Panc1 (cell line): ENCODE data around the gene NHEJ1. TPM values are rescaled to one million over a fixed set of nuclear protein-coding genes. Genes with fewer than 3 reads are reported as not detected.

Experiments used
- ATAC-seq: fragments of 200-7000 bp; cut with Tn5 transposase; 2 replicates; pipeline ENCODE4 v1.9.1; 2020; ENCODE audit warnings: mild to moderate bottlenecking, moderate library complexity
- BruUV-seq: library from RNA; stranded (reverse); fragments of 400-500 nt; replicated peaks from 2 replicates; lab custom pipeline; 2021; lab: Mats Ljungman, UMichigan
- CTCF ChIA-PET: fragments of 300-600 bp; sonication (Branson Sonifier 250); formaldehyde crosslinking; loops from one replicate; lab custom pipeline; 2022; ENCODE audit warnings: antibody characterized with exemption; lab: Charles Lee
- POLR2A ChIA-PET: fragments of 300-600 bp; sonication (Branson Sonifier 250); formaldehyde crosslinking; loops from one replicate; lab custom pipeline; 2022; ENCODE audit warnings: antibody characterized with exemption; lab: Charles Lee
- DNase-seq: peaks from one replicate; pipeline ENCODE4 v3.0.0-alpha.2; 2010; ENCODE audit warnings: low read depth, low spot score
- H3K27ac ChIP-seq: 2 replicates; pipeline ENCODE4 v1.5.1; 2011; ENCODE audit warnings: mild to moderate bottlenecking, low read length, inconsistent platforms
- H3K27me3 ChIP-seq: fragments of 200-500 bp; sonication (Bioruptor generic); 2 replicates; pipeline ENCODE4 v1.6.0; 2014; ENCODE audit warnings: low read length, inconsistent platforms; ENCODE audit not compliant: control insufficient read depth, insufficient read depth
- H3K36me3 ChIP-seq: fragments of 200-500 bp; sonication (Bioruptor generic); 2 replicates; pipeline ENCODE4 v1.5.1; 2014; ENCODE audit warnings: inconsistent platforms, mild to moderate bottlenecking, low read length, moderate library complexity; ENCODE audit not compliant: control insufficient read depth, insufficient read depth
- H3K4me1 ChIP-seq: 2 replicates; pipeline ENCODE4 v1.5.1; 2011; ENCODE audit warnings: inconsistent platforms, mild to moderate bottlenecking, low read length, moderate library complexity; ENCODE audit not compliant: control insufficient read depth, insufficient read depth
- H3K4me3 ChIP-seq, 2 experiments: 2 replicates each; pipeline ENCODE4 v1.5.1; 2011 to 2012; ENCODE audit warnings: low read depth in 2 of 2, low read length in 2 of 2, mild to moderate bottlenecking in 2 of 2, inconsistent platforms in 1 of 2, moderate library complexity in 1 of 2
- H3K9me3 ChIP-seq: fragments of 200-500 bp; sonication (Bioruptor generic); 2 replicates; pipeline ENCODE4 v1.5.1; 2014; ENCODE audit warnings: low read depth, mild to moderate bottlenecking, inconsistent platforms, low read length, moderate library complexity; ENCODE audit not compliant: control insufficient read depth, insufficient read depth
- CTCF ChIP-seq: fragments of 450-650 bp; IDR thresholded peaks from 2 replicates; pipeline ENCODE4 v1.5.1; 2017; ENCODE audit warnings: mild to moderate bottlenecking
- POLR2AphosphoS5 ChIP-seq: IDR thresholded peaks from 2 replicates; pipeline ENCODE4 v1.6.1; 2012; ENCODE audit warnings: mild to moderate bottlenecking, low read depth, low read length, moderate library complexity
- REST ChIP-seq, 2 experiments: IDR thresholded peaks; 2 replicates each; pipeline ENCODE4 v1.6.1; 2011 to 2012; ENCODE audit warnings: low read depth in 2 of 2, control low read depth in 1 of 2, low read length in 1 of 2, mild to moderate bottlenecking in 1 of 2, moderate library complexity in 1 of 2; ENCODE audit not compliant: insufficient read depth in 1 of 2
- SIN3A ChIP-seq: IDR thresholded peaks from 2 replicates; pipeline ENCODE4 v1.6.1; 2012; ENCODE audit warnings: low read depth, mild to moderate bottlenecking, low read length, moderate library complexity, borderline replicate concordance; ENCODE audit not compliant: insufficient read depth
- TCF7L2 ChIP-seq: IDR thresholded peaks from 2 replicates; pipeline ENCODE4 v1.6.1; 2011; ENCODE audit warnings: mild to moderate bottlenecking, low read depth, low read length, inconsistent platforms
- in situ Hi-C: cut with HindIII; loops from 2 replicates; pipeline ENCODE4 v1.10.0; 2016; ENCODE audit warnings: low sequenced_read_pairs, low pct_unique_long_range_greater_than_20kb
- intact Hi-C: fragments of 100-400 bp; cut with micrococcal nuclease; formaldehyde crosslinking; loops from one replicate; pipeline ENCODE4 v1.10.0; 2022; ENCODE audit not compliant: unreplicated experiment
- total RNA-seq: library from RNA; stranded (reverse); gene quantifications from one replicate; pipeline ENCODE4 v1.2.1, GENCODE V29; 2021; ENCODE audit not compliant: unreplicated experiment

Gene NHEJ1
- total RNA-seq, 1 experiment from 2014 or later, result 18.2 TPM

- Histone ChIP-seq H3K27ac (no peak overlapping the region), H3K27me3 (peaks cover 3% of the 10 kb centered on the region), H3K36me3 (no peaks in the 10 kb centered on the region), H3K4me1 (no peaks in the 10 kb centered on the region), H3K4me3 (no peak overlapping the region), H3K9me3 (no peaks in the 10 kb centered on the region)
- ChIA-PET CTCF (no interaction called here), POLR2A (no interaction called here)
- intact Hi-C loops, result no loop called here
- in situ Hi-C loops, result no loop called here
- DNase-seq, result no peak
- BruUV-seq, result no TSS peak
- TF ChIP-seq POLR2AphosphoS5, result no peak
- TF ChIP-seq SIN3A, result no peak
- no peak for TF ChIP-seq TCF7L2
- TF ChIP-seq REST (IDR thresholded peaks at IDR 0.05; ENCODE audit: insufficient read depth in 1 of 2, low read depth in 2 of 2, low read length in 1 of 2), result no peak
- no peak for TF ChIP-seq CTCF
- ATAC-seq, result no peak
These were observed 124.7 kb downstream of the NHEJ1 start for GRCh38 chr2:219035942-219036341.

GRCh38 chr2:219034823-219035222, 125.8 kb downstream of the NHEJ1 start:
- no TSS peak for BruUV-seq
- ATAC-seq (no peak), DNase-seq (no peak)
- Histone ChIP-seq H3K27ac (no peak overlapping the region), H3K4me3 (no peak overlapping the region), H3K4me1 (no peaks in the 10 kb centered on the region), H3K9me3 (no peaks in the 10 kb centered on the region), H3K36me3 (no peaks in the 10 kb centered on the region), H3K27me3 (peaks cover 2% of the 10 kb centered on the region; the same call in 1 of the 2 replicates)
- in situ Hi-C loops, result no loop called here
- ChIA-PET CTCF (no interaction called here), POLR2A (no interaction called here)
- intact Hi-C loops, result no loop called here
- no peak for TF ChIP-seq SIN3A
- TF ChIP-seq CTCF, result no peak
- TF ChIP-seq REST (IDR thresholded peaks at IDR 0.05; ENCODE audit: insufficient read depth in 1 of 2, low read depth in 2 of 2, low read length in 1 of 2), result no peak
- TF ChIP-seq POLR2AphosphoS5, result no peak
- no peak for TF ChIP-seq TCF7L2
